HCT116 (cell line): Measurements from ENCODE around the gene SIX3. TPM values are rescaled to one million over a fixed set of nuclear protein-coding genes. Genes with fewer than 3 reads are reported as not detected.

ENCODE experiments used
- ATAC-seq: fragments of 200-7000 bp; cut with Tn5 transposase; 2 replicates; pipeline ENCODE4 v1.9.1; 2020; ENCODE audit warnings: mild to moderate bottlenecking, moderate library complexity
- BruUV-seq: library from RNA; stranded (reverse); fragments of 400-500 nt; replicated peaks from 2 replicates; lab custom pipeline; 2021; lab: Mats Ljungman, UMichigan
- CTCF ChIA-PET: fragments of 300-600 bp; sonication (Branson Sonifier 250); formaldehyde crosslinking; loops from one replicate; lab custom pipeline; 2021; ENCODE audit warnings: antibody characterized with exemption; lab: Charles Lee
- POLR2A ChIA-PET: fragments of 300-600, 350-600 bp; sonication (Branson Sonifier 250); formaldehyde crosslinking; loops from one replicate; lab custom pipeline; 2021; ENCODE audit warnings: antibody characterized with exemption; lab: Charles Lee
- RAD21 ChIA-PET, 2 experiments: fragments of 300-600 bp; sonication (Branson Sonifier 250); formaldehyde crosslinking; loops; one replicate each; lab custom pipeline; 2023; ENCODE audit warnings: low total read pairs in 2 of 2; ENCODE audit not compliant: uncharacterized antibody in 2 of 2, unreplicated experiment in 2 of 2, low non-redundant PET in 1 of 2; lab: Charles Lee
- DNase-seq: peaks from one replicate; pipeline ENCODE4 v3.0.0-alpha.2; 2010; ENCODE audit warnings: low read depth, low spot score
- H2AFZ ChIP-seq: fragments of 200-600 bp; shearing (Covaris generic), sonication (generic); 2 replicates; pipeline ENCODE4 v1.6.1; 2017; ENCODE audit warnings: low read depth, mixed run types, mixed read lengths, antibody characterized with exemption, low read length; ENCODE audit not compliant: poor library complexity, severe bottlenecking
- H3K27ac ChIP-seq: 2 replicates; pipeline ENCODE4 v1.5.1; 2012; ENCODE audit warnings: low read depth, low read length
- H3K27me3 ChIP-seq: fragments of 200-600 bp; sonication (generic); 2 replicates; pipeline ENCODE4 v1.6.1; 2016; ENCODE audit warnings: mixed run types, low read length, mixed read lengths; ENCODE audit not compliant: insufficient read depth
- H3K36me3 ChIP-seq, 2 experiments: fragments of 200-500 bp in 1 of 2; fragments of 200-600 bp in 1 of 2; sonication (Bioruptor generic) in 1 of 2; sonication (generic) in 1 of 2; 2 replicates each; pipeline versions ENCODE4 v1.5.1 to v1.6.1; 2014 to 2016; ENCODE audit warnings: low read length in 2 of 2, inconsistent platforms in 1 of 2, mixed read lengths in 1 of 2, mixed run types in 1 of 2; ENCODE audit not compliant: insufficient read depth in 2 of 2, control insufficient read depth in 1 of 2
- H3K4me1 ChIP-seq, 2 experiments: fragments of 200-600 bp in 1 of 2; sonication (generic) in 1 of 2; 2 replicates each; pipeline versions ENCODE4 v1.5.1 to v1.6.1; 2012 to 2017; ENCODE audit warnings: low read length in 2 of 2, inconsistent platforms in 1 of 2, mild to moderate bottlenecking in 1 of 2, mixed read lengths in 1 of 2, mixed run types in 1 of 2, moderate library complexity in 1 of 2; ENCODE audit not compliant: insufficient read depth in 2 of 2, control insufficient read depth in 1 of 2
- H3K4me2 ChIP-seq: fragments of 200-600 bp; sonication (generic); 2 replicates; pipeline ENCODE4 v1.6.1; 2017; ENCODE audit warnings: mixed run types, low read length, mixed read lengths
- H3K4me3 ChIP-seq, 2 experiments: fragments of 200-600 bp in 1 of 2; sonication (generic) in 1 of 2; replicated peaks in 1 of 2; 2 replicates each; pipeline ENCODE4 v1.5.1; 2011 to 2016; ENCODE audit warnings: low read length in 2 of 2, control low read depth in 1 of 2, low read depth in 1 of 2, mild to moderate bottlenecking in 1 of 2, mixed read lengths in 1 of 2, mixed run types in 1 of 2
- H3K79me2 ChIP-seq: fragments of 200-600 bp; sonication (generic); 2 replicates; pipeline ENCODE4 v1.6.1; 2017; ENCODE audit warnings: mild to moderate bottlenecking, mixed run types, low read length, moderate library complexity, mixed read lengths; ENCODE audit not compliant: insufficient read depth
- H3K9ac ChIP-seq: fragments of 200-600 bp; sonication (generic); 2 replicates; pipeline ENCODE4 v1.6.1; 2016; ENCODE audit warnings: low read length, mixed read lengths
- H3K9me2 ChIP-seq: fragments of 200-600 bp; sonication (generic), shearing (Covaris generic); 2 replicates; pipeline ENCODE4 v1.6.1; 2017; ENCODE audit warnings: mixed run types, mild to moderate bottlenecking, moderate library complexity; ENCODE audit not compliant: insufficient read depth
- H3K9me3 ChIP-seq, 2 experiments: fragments of 200-500 bp in 1 of 2; fragments of 200-600 bp in 1 of 2; sonication (Bioruptor generic) in 1 of 2; sonication (generic) in 1 of 2; 2 replicates each; pipeline ENCODE4 v1.6.1; 2014 to 2017; ENCODE audit warnings: low read length in 2 of 2, mixed read lengths in 2 of 2, inconsistent platforms in 1 of 2, low read depth in 1 of 2, mild to moderate bottlenecking in 1 of 2, mixed run types in 1 of 2, moderate library complexity in 1 of 2; ENCODE audit not compliant: control insufficient read depth in 1 of 2, insufficient read depth in 1 of 2
- H4K20me1 ChIP-seq: fragments of 200-600 bp; sonication (generic), shearing (Covaris generic); 2 replicates; pipeline ENCODE4 v1.6.1; 2017; ENCODE audit warnings: mixed run types, mild to moderate bottlenecking, moderate library complexity; ENCODE audit not compliant: insufficient read depth
- ATF3 ChIP-seq: IDR thresholded peaks from 2 replicates; pipeline ENCODE4 v1.6.1; 2012
- CBX3 ChIP-seq: IDR thresholded peaks from 2 replicates; pipeline ENCODE4 v1.6.1; 2012; ENCODE audit warnings: low read depth
- CEBPB ChIP-seq: IDR thresholded peaks from 2 replicates; pipeline ENCODE4 v1.6.1; 2012; ENCODE audit warnings: low read depth
- EGR1 ChIP-seq: IDR thresholded peaks from 2 replicates; pipeline ENCODE4 v1.6.1; 2012; ENCODE audit warnings: low read depth
- ELF1 ChIP-seq: IDR thresholded peaks from 2 replicates; pipeline ENCODE4 v1.6.1; 2012; ENCODE audit warnings: low read depth, borderline replicate concordance
- EZH2 ChIP-seq: fragments of 200-600 bp; sonication (generic); IDR thresholded peaks from 2 replicates; pipeline ENCODE4 v1.6.1; 2017; ENCODE audit warnings: antibody characterized with exemption, mixed run types
- EZH2phosphoT487 ChIP-seq: fragments of 200-600 bp; IDR thresholded peaks from 2 replicates; pipeline ENCODE4 v1.6.1; 2018; ENCODE audit warnings: antibody characterized with exemption, borderline replicate concordance
- FOSL1 ChIP-seq: IDR thresholded peaks from 2 replicates; pipeline ENCODE4 v1.6.1; 2012; ENCODE audit warnings: low read depth
- JUND ChIP-seq: IDR thresholded peaks from 2 replicates; pipeline ENCODE4 v1.6.1; 2012
- POLR2A ChIP-seq: IDR thresholded peaks from 2 replicates; pipeline ENCODE4 v1.7.0; 2011; ENCODE audit warnings: borderline replicate concordance; ENCODE audit not compliant: insufficient read depth, insufficient read length; ENCODE audit errors: extremely low read depth
- POLR2AphosphoS5 ChIP-seq: IDR thresholded peaks from 2 replicates; pipeline ENCODE4 v1.6.1; 2011; ENCODE audit warnings: mild to moderate bottlenecking, low read depth, low read length, moderate library complexity
- RAD21 ChIP-seq: IDR thresholded peaks from 2 replicates; pipeline ENCODE4 v1.6.1; 2012; ENCODE audit warnings: low read depth, mild to moderate bottlenecking
- SIN3A ChIP-seq: IDR thresholded peaks from 2 replicates; pipeline ENCODE4 v1.6.1; 2012; ENCODE audit warnings: low read depth
- SP1 ChIP-seq: IDR thresholded peaks from 2 replicates; pipeline ENCODE4 v1.6.1; 2012; ENCODE audit warnings: low read depth
- SRF ChIP-seq: IDR thresholded peaks from 2 replicates; pipeline ENCODE4 v1.6.1; 2012; ENCODE audit warnings: low read depth
- TCF7L2 ChIP-seq: IDR thresholded peaks from 2 replicates; pipeline ENCODE4 v1.7.0; 2011; ENCODE audit warnings: borderline replicate concordance, inconsistent platforms; ENCODE audit not compliant: insufficient read depth, insufficient read length; ENCODE audit errors: extremely low read depth
- YY1 ChIP-seq: IDR thresholded peaks from 2 replicates; pipeline ENCODE4 v1.6.1; 2011; ENCODE audit warnings: low read length, low read depth, moderate library complexity, mild to moderate bottlenecking; ENCODE audit not compliant: insufficient replicate concordance; ENCODE audit errors: extremely low read depth
- ZBTB33 ChIP-seq: IDR thresholded peaks from 2 replicates; pipeline ENCODE4 v1.6.1; 2011; ENCODE audit warnings: mild to moderate bottlenecking, low read length, moderate library complexity; ENCODE audit not compliant: insufficient replicate concordance; ENCODE audit errors: extremely low read depth
- ZFX ChIP-seq: fragments of 450-650 bp; IDR thresholded peaks from 2 replicates; pipeline ENCODE4 v1.6.1; 2017
- intact Hi-C: fragments of 100-400 bp; cut with micrococcal nuclease; formaldehyde crosslinking; loops from 2 replicates; pipeline ENCODE4 v1.10.0; 2022
- total RNA-seq: library from RNA; stranded (reverse); gene quantifications from one replicate; pipeline ENCODE4 v1.2.1, GENCODE V29; 2021; ENCODE audit not compliant: unreplicated experiment

SIX3 gene
- total RNA-seq, 1 experiment from 2014 or later = 1.2 TPM

- no peak for TF ChIP-seq POLR2AphosphoS5
- no peak for TF ChIP-seq JUND
- TF ChIP-seq SIN3A = no peak
- TF ChIP-seq EZH2phosphoT487 = no peak
- no peak for TF ChIP-seq FOSL1
Observed at GRCh38 chr2:44949329-44950151, 8.0 kb downstream of the SIX3 start (continued).

- ATAC-seq (no peak), DNase-seq (no peak)
- Histone ChIP-seq H3K79me2 (no peaks in the 10 kb centered on the region), H3K9me2 (no peaks in the 10 kb centered on the region), H3K4me3 (no peak overlapping the region), H3K9me3 (no peaks in the 10 kb centered on the region), H3K36me3 (no peaks in the 10 kb centered on the region), H3K4me1 (peaks cover 0 to 14% of the 10 kb centered on the region in 2 experiments; a peak in 3 of 4 replicates), H3K9ac (no peak overlapping the region), H2AFZ (no peak overlapping the region), H3K27me3 (no peaks in the 10 kb centered on the region), H3K4me2 (no peak overlapping the region)
- ChIA-PET POLR2A (no interaction called here), RAD21 (no interaction called here), CTCF (no interaction called here)
- intact Hi-C loops = no loop called here
- BruUV-seq = no TSS peak
- no peak for TF ChIP-seq RAD21
- TF ChIP-seq FOSL1 = no peak
- no peak for TF ChIP-seq EGR1
- TF ChIP-seq ZBTB33 = no peak
- no peak for TF ChIP-seq ELF1
- TF ChIP-seq POLR2AphosphoS5 = no peak
- no peak for TF ChIP-seq ZFX
- TF ChIP-seq POLR2A = no peak
- TF ChIP-seq CBX3 = no peak
- no peak for TF ChIP-seq ATF3
- TF ChIP-seq CEBPB = no peak
- no peak for TF ChIP-seq SRF
- no peak for TF ChIP-seq TCF7L2
- TF ChIP-seq EZH2phosphoT487 = no peak
- no peak for TF ChIP-seq YY1
- no peak for TF ChIP-seq SP1
- TF ChIP-seq EZH2 = no peak
- TF ChIP-seq SIN3A = no peak
- TF ChIP-seq JUND = no peak
- TF ChIP-seq, all 23 proteins: peak for 0
- Histone ChIP-seq H3K27ac (no peak overlapping the region), H4K20me1 (no peaks in the 10 kb centered on the region)
Observed at GRCh38 chr2:44950646-44951045, 9.1 kb downstream of the SIX3 start.
